GM12873 (cell line): ENCODE results near the gene DUSP14.

ENCODE experiments used
- TF ChIP-seq, protein P1 (sequence below): IDR thresholded peaks from 2 replicates; pipeline ENCODE4 v1.5.1; 2012; ENCODE audit warnings: low read depth, mild to moderate bottlenecking, moderate library complexity, low read length, control low read depth; ENCODE audit not compliant: insufficient read depth; ENCODE audit errors: missing control alignments

Gene DUSP14

DNA sequence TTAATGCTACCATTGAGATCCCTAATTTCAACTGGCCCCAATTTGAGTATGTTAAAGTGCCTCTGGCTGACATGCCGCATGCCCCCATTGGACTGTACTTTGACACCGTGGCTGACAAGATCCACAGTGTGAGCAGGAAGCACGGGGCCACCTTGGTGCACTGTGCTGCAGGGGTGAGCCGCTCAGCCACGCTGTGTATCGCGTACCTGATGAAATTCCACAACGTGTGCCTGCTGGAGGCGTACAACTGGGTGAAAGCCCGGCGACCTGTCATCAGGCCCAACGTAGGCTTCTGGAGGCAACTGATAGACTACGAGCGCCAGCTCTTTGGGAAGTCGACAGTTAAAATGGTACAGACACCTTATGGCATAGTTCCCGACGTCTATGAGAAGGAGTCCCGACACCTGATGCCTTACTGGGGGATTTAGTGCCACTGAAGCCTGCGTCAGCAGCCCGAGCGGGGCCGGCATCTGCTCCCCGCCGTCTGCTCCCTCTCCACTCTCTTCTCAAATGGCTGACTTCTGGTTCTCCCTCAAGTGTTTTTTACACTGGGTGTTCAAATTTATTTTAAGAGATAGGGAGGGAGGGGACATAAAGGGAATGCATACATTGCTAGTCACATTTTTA, 22.9 kb downstream of the DUSP14 start:
- TF ChIP-seq, protein P1, sequence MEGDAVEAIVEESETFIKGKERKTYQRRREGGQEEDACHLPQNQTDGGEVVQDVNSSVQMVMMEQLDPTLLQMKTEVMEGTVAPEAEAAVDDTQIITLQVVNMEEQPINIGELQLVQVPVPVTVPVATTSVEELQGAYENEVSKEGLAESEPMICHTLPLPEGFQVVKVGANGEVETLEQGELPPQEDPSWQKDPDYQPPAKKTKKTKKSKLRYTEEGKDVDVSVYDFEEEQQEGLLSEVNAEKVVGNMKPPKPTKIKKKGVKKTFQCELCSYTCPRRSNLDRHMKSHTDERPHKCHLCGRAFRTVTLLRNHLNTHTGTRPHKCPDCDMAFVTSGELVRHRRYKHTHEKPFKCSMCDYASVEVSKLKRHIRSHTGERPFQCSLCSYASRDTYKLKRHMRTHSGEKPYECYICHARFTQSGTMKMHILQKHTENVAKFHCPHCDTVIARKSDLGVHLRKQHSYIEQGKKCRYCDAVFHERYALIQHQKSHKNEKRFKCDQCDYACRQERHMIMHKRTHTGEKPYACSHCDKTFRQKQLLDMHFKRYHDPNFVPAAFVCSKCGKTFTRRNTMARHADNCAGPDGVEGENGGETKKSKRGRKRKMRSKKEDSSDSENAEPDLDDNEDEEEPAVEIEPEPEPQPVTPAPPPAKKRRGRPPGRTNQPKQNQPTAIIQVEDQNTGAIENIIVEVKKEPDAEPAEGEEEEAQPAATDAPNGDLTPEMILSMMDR, result no peak

DNA sequence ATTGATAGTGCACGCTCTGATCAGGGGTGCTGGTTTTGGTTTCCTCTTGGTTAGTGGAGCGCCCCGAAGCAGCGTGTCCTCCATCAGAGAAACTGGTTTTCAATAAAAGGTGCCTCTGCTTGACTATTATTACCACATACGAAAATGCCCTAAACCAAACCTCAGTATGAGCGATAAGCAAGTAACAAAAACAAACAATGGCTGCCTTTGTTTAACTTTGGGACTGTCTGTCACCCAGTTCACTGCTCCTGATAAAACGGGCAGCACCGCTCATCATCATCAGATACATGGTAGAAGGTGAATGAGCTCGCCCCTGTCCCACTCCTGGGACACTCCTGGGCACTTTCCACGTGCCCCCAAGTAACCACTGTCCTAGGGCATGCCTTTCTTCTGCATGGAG, 24.0 kb downstream of the DUSP14 start:
- TF ChIP-seq, protein P1, result no peak

DNA sequence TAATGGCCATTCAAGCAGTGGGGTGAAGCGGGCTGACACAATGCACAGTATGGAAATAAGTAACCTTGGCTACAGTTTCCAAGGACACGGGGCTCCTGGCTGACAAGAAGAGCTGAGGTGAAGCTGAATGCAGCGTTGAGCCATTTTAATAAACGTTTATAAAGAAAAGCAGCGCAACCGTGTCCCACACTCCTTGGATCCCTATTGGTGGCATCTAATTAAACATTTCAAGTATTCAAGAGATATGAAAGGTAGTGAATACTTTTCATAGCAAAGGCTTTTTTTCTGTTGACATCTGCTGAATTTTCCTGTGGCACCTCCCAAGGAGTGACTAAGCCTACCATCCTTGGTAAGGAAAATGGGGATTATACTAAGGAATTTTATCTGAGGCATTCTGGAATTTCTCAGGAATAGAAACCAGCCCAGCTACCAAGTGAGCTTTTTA, 26.5 kb downstream of the DUSP14 start:
- TF ChIP-seq, protein P1, result no peak

DNA sequence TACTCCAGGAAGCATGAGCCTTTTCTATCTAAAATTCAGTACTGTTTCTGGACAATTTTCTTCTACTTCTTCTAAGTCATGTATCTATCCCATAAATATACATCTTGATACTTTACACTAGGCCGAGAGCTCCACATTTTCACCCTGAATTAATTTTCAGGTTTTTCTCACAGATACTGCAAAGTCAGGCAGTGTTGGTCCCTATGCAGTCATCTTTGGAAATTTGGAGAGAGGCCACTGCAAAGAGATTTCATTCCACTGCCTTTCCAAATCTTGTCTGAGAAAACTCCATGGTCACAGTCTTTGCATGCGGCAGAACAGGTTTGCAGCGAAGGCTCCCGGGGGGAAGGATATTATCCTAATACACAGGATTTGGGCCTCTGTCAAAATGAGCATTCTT, 28.2 kb downstream of the DUSP14 start:
- TF ChIP-seq, protein P1, result no peak

DNA sequence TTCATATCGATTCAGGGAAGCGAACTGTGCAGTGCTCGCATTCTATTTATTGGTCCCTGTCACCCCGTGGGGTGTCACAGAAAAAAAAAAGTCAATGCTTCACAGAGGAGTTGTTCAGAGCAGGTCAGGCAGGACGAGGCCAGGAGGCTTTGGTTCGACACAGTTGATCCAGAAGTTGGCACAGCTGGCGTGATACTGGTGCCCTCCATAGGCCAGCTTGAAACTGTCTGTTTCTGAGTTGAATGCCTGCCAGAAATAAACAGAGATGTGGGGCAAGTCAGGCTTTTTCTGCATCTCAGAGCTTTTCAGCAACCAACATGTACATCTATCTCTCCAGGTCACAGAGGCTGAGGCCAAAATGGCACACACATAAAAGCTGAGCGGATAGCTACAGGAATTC, 29.1 kb downstream of the DUSP14 start:
- TF ChIP-seq, protein P1, result no peak

DNA sequence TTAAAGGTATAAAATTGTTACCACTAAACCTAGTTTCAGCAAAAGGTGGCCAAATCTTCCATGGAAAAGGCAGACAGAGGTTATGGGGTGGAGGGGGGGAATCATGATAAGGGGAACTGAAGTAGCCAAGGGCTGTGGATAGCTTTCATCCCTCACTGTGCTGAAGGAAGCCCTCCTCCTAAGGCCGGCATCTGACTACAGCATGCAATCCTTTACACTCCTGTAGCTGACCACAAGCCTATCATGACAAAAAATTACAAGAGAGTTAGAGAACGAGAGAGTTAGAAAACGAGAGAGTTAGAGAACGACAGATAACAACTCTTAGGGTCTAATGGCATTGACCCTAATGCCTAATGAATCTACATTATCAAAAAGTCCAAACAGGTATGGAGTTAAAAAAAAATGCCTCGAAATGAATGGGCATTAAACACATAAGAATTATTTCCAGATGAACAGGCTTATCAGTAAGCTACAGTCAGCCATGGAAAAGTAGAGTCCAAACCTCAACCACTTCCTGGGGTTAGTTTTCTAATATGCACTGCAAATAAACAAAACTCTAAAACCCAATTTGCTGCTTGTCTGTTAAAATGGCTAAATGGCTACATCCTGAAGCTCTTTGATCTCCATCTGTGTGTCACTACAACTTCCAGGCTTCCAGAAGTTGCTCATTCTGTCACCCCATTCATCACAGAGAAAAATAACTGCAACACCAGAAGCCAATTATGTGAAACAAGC, 29.7 kb downstream of the DUSP14 start:
- TF ChIP-seq, protein P1, result no peak

DNA sequence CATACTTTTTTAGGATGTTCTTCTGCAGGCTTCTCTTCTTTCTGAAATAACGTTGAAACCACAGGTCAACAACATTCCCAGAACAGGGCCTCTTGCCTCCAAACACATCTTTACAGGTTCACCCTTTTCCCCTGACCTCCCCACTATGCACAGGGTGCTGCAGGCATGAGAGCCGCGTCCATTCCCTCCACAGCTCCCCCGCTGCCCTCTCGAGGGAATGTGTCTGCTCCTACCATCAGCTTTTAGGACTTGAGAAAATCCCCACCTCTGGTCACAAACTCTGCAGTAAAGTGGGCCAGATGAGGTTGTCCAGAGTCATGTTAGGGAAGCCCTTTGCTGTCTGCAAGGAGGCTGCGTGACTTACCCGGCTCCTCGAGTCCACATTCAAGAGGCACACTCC, 30.5 kb downstream of the DUSP14 start:
- TF ChIP-seq, protein P1, result no peak
